ENCODE measurements around the gene TEX14. TPM values are rescaled to one million over a fixed set of nuclear protein-coding genes. Genes with fewer than 3 reads are reported as not detected.

Gene TEX14
- total RNA-seq, 1 experiment from 2014 or later = 0.55 TPM

DNA sequence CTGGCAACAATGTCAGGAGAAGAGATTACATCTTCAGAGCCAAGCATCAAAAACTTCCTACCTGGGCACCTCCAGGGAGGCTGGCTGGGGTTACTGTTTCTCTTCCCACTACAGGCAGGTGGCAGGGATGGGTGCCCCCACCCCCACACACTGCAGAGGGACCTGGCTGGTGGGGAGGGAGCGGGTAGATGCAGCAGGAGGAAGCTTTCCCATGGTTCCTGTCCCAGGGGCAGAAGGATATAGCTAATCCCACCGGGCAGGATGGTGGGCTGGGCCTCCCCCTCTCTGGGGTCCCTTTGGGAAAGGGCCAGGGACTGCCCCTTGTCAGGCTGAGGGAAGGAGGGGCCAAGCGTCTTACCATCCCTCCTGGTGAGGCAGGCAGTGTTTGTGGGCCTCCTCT, 160.7 kb downstream of the TEX14 start:
- Histone ChIP-seq H2AFZ (no peak overlapping the region), H3K4me1 (replicated peaks; ENCODE audit: insufficient read depth) (peaks cover 15% of the 10 kb centered on the region), H3K79me2 (ENCODE audit: low read depth) (no peaks in the 10 kb centered on the region), H3K9me2 (ENCODE audit: insufficient read depth) (no peaks in the 10 kb centered on the region), H3K9me3 (ENCODE audit: insufficient read depth, low read depth) (no peaks in the 10 kb centered on the region), H3K27me3 (ENCODE audit: insufficient read depth, low read depth) (peaks cover 21% of the 10 kb centered on the region), H3F3A (ENCODE audit: insufficient read depth, low read depth) (peaks cover 13% of the 10 kb centered on the region; the same call in 1 of the 2 replicates), H3K4me3 (no peak overlapping the region), H3K36me3 (ENCODE audit: low read depth) (no peaks in the 10 kb centered on the region), H3K27ac (no peak overlapping the region), H4K20me1 (ENCODE audit: insufficient read depth) (no peaks in the 10 kb centered on the region), H3K4me2 (no peak overlapping the region)
- intact Hi-C loops (cut with micrococcal nuclease; ENCODE audit: unreplicated experiment) = no loop called here
- ChIA-PET POLR2A (ENCODE audit: unreplicated experiment) (interaction anchor here (0.6 kb wide), 1 partner anchor 585 kb away, joined by 9 read pairs; no protein-coding TSS in a partner anchor), CTCF (no interaction called here)
- TF ChIP-seq, protein P1, sequence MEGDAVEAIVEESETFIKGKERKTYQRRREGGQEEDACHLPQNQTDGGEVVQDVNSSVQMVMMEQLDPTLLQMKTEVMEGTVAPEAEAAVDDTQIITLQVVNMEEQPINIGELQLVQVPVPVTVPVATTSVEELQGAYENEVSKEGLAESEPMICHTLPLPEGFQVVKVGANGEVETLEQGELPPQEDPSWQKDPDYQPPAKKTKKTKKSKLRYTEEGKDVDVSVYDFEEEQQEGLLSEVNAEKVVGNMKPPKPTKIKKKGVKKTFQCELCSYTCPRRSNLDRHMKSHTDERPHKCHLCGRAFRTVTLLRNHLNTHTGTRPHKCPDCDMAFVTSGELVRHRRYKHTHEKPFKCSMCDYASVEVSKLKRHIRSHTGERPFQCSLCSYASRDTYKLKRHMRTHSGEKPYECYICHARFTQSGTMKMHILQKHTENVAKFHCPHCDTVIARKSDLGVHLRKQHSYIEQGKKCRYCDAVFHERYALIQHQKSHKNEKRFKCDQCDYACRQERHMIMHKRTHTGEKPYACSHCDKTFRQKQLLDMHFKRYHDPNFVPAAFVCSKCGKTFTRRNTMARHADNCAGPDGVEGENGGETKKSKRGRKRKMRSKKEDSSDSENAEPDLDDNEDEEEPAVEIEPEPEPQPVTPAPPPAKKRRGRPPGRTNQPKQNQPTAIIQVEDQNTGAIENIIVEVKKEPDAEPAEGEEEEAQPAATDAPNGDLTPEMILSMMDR (conservative IDR thresholded peaks at IDR 0.05) = no peak
- no peak for TF ChIP-seq EZH2 (IDR thresholded peaks at IDR 0.05; ENCODE audit: low read depth)
- DNase-seq = no peak
- no TSS peak for BruUV-seq (replicated peaks)

DNA sequence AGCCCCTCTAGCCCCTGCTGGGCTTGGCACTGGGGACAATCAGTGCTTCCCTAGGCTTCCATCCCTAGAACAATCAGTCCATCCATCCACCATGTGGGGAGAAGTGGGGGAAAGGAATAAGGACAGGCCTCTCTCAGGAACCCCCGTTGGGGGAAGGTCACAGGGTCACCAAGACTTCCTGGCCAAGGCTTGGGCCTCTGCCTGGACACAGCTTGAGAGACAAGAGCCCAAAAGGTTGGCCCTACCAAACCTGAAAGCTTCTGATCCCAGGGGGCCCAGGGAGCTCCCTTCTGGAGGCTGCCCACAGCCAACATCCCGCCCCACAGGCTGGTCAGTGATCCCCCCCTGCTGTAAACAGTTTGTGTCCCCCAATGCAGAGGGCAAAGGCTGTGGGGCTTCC, 161.2 kb downstream of the TEX14 start:
- POLR2A ChIA-PET (ENCODE audit: unreplicated experiment) = interaction anchor here (0.6 kb wide), 1 partner anchor 585 kb away, joined by 9 read pairs; no protein-coding TSS in a partner anchor
- H3K9me3 ChIP-seq (ENCODE audit: insufficient read depth, low read depth) = no peaks in the 10 kb centered on the region
- H3F3A ChIP-seq (ENCODE audit: insufficient read depth, low read depth) = peaks cover 12% of the 10 kb centered on the region; the same call in 1 of the 2 replicates
- no peak overlapping the region for H2AFZ ChIP-seq
- H3K79me2 ChIP-seq (ENCODE audit: low read depth) = no peaks in the 10 kb centered on the region
- H3K36me3 ChIP-seq (ENCODE audit: low read depth) = no peaks in the 10 kb centered on the region
- H3K4me3 ChIP-seq = no peak overlapping the region
- no peaks in the 10 kb centered on the region for H4K20me1 ChIP-seq (ENCODE audit: insufficient read depth)
- CTCF ChIA-PET = no interaction called here
- peaks cover 12% of the 10 kb centered on the region for H3K4me1 ChIP-seq (replicated peaks; ENCODE audit: insufficient read depth)
- H3K4me2 ChIP-seq = no peak overlapping the region
- intact Hi-C loops (cut with micrococcal nuclease; ENCODE audit: unreplicated experiment) = no loop called here
- no peaks in the 10 kb centered on the region for H3K9me2 ChIP-seq (ENCODE audit: insufficient read depth)
- peaks cover 21% of the 10 kb centered on the region for H3K27me3 ChIP-seq (ENCODE audit: insufficient read depth, low read depth)
- no TSS peak for BruUV-seq (replicated peaks)
- no peak for DNase-seq
- H3K27ac ChIP-seq = no peak overlapping the region
- TF ChIP-seq EZH2 (IDR thresholded peaks at IDR 0.05; ENCODE audit: low read depth) = no peak
- TF ChIP-seq, protein P1 (conservative IDR thresholded peaks at IDR 0.05) = no peak

DNA sequence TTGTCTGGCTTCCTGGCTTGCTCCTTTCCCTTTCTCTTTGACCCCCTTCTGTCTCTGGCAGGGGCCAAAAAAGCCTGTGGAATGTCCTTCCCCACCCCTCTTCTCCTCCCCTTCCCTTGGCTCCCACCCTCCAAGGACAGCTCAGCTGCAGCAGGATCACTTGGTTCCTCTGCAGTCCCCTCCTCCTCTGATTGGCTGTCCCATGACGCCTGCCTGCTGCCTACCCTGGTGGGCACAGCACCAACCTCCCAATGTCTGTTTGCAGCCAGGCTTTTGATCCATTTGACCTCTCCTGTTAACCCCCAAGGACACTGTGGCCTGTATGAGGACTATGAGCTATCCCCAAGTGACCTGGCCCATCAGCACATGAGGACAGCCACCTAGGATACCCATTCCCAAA, 162.6 kb downstream of the TEX14 start:
- intact Hi-C loops (cut with micrococcal nuclease; ENCODE audit: unreplicated experiment) = no loop called here
- Histone ChIP-seq H3F3A (ENCODE audit: insufficient read depth, low read depth) (no peaks in the 10 kb centered on the region), H3K27ac (no peak overlapping the region), H3K36me3 (ENCODE audit: low read depth) (no peaks in the 10 kb centered on the region), H3K9me3 (ENCODE audit: insufficient read depth, low read depth) (no peaks in the 10 kb centered on the region), H2AFZ (no peak overlapping the region), H3K4me2 (no peak overlapping the region), H4K20me1 (ENCODE audit: insufficient read depth) (no peaks in the 10 kb centered on the region), H3K9me2 (ENCODE audit: insufficient read depth) (no peaks in the 10 kb centered on the region), H3K4me1 (replicated peaks; ENCODE audit: insufficient read depth) (no peaks in the 10 kb centered on the region), H3K27me3 (ENCODE audit: insufficient read depth, low read depth) (peaks cover 21% of the 10 kb centered on the region), H3K79me2 (ENCODE audit: low read depth) (no peaks in the 10 kb centered on the region), H3K4me3 (no peak overlapping the region)
- CTCF ChIA-PET = no interaction called here
- no peak for DNase-seq
- POLR2A ChIA-PET (ENCODE audit: unreplicated experiment) = no interaction called here
- BruUV-seq (replicated peaks) = no TSS peak
- TF ChIP-seq, protein P1 (conservative IDR thresholded peaks at IDR 0.05) = no peak
- TF ChIP-seq EZH2 (IDR thresholded peaks at IDR 0.05; ENCODE audit: low read depth) = no peak

Measured in PC-9 (cell line).